HepG2 (cell line): ENCODE measurements around the gene CCDC50. TPM values are rescaled to one million over a fixed set of nuclear protein-coding genes. Genes with fewer than 3 reads are reported as not detected.

Source experiments
- CHCHD3 ChIP-seq: sonication (generic); formaldehyde crosslinking; IDR thresholded peaks from 2 replicates; pipeline ENCODE4 v1.8.0; 2022; ENCODE audit warnings: mild to moderate bottlenecking, missing genetic modification reagents, moderate library complexity
- FUBP1 ChIP-seq: sonication (generic); formaldehyde crosslinking; IDR thresholded peaks from 2 replicates; pipeline ENCODE4 v1.5.1; 2020; ENCODE audit warnings: missing genetic modification reagents, mild to moderate bottlenecking, borderline replicate concordance
- HNRNPH1 ChIP-seq: fragments of 200-400 bp; formaldehyde crosslinking; optimal IDR thresholded peaks from 2 replicates; pipeline ENCODE3; 2017; ENCODE audit warnings: mild to moderate bottlenecking, low read depth, low read length
- HNRNPK ChIP-seq: fragments of 200-400 bp; formaldehyde crosslinking; IDR thresholded peaks from 2 replicates; pipeline ENCODE4 v1.6.1; 2018; ENCODE audit warnings: low read length, low read depth, moderate library complexity, mild to moderate bottlenecking; ENCODE audit not compliant: poor library complexity, severe bottlenecking
- SPEN ChIP-seq: sonication (generic); formaldehyde crosslinking; IDR thresholded peaks from 2 replicates; pipeline ENCODE4 v1.5.1; 2020; ENCODE audit warnings: low read depth, mild to moderate bottlenecking, missing genetic modification reagents
- TGIF2 ChIP-seq: IDR thresholded peaks from 2 replicates; pipeline ENCODE4 v1.6.1; 2016; ENCODE audit warnings: control low read depth, missing compliant biosample characterization
- ZNF20 ChIP-seq: sonication (generic); formaldehyde crosslinking; IDR thresholded peaks from 2 replicates; pipeline ENCODE4 v1.4.0; 2020; ENCODE audit warnings: mild to moderate bottlenecking, moderate library complexity, missing genetic modification reagents
- ZNF3 ChIP-seq: IDR thresholded peaks from 2 replicates; pipeline ENCODE4 v1.7.0; 2017; ENCODE audit warnings: inconsistent platforms
- ZNF614 ChIP-seq: IDR thresholded peaks from 2 replicates; pipeline ENCODE4 v1.6.1; 2018; ENCODE audit warnings: missing biosample characterization, missing genetic modification reagents, inconsistent platforms, borderline replicate concordance
- ZNF629 ChIP-seq: sonication (generic); formaldehyde crosslinking; conservative IDR thresholded peaks from 2 replicates; pipeline ENCODE4 v1.5.0; 2020; ENCODE audit warnings: missing genetic modification reagents
- ZNF839 ChIP-seq: sonication (generic); formaldehyde crosslinking; IDR thresholded peaks from 2 replicates; pipeline ENCODE4 v1.4.0; 2020; ENCODE audit warnings: missing genetic modification reagents, mild to moderate bottlenecking, borderline replicate concordance
- ZSCAN29 ChIP-seq: sonication (generic); formaldehyde crosslinking; conservative IDR thresholded peaks from 2 replicates; pipeline ENCODE4 v1.4.0; 2020; ENCODE audit warnings: mild to moderate bottlenecking, missing genetic modification reagents
- polyA plus RNA-seq, 8 experiments: library from polyadenylated mRNA; depleted of rRNA in 3 of 8; stranded (reverse) in 7 of 8; unstranded in 1 of 8; fragments of >200 nt; fragmentation: Illumina TruSeq in 4 of 8; extraction: Trizol in 4 of 8; gene quantifications; 2 replicates each; pipeline versions ENCODE4 v1.2.1 to v1.2.3, GENCODE V29; 2011 to 2016; ENCODE audit warnings: low read depth in 4 of 8, missing spikeins in 1 of 8, mixed read lengths in 1 of 8; ENCODE audit not compliant: insufficient read depth in 1 of 8
- total RNA-seq, 5 experiments: library from RNA; depleted of rRNA; stranded (reverse); fragments of >200 nt; fragmentation: Illumina TruSeq; extraction: Trizol; gene quantifications; 2 replicates each; pipeline ENCODE4 v1.2.3, GENCODE V29; 2016; ENCODE audit warnings: low read depth in 1 of 5
- TF ChIP-seq, protein P1 (sequence below): sonication (generic); formaldehyde crosslinking; IDR thresholded peaks from 2 replicates; pipeline ENCODE4 v1.9.0; 2021; ENCODE audit warnings: missing genetic modification reagents, mild to moderate bottlenecking, borderline replicate concordance
- TF ChIP-seq, protein P2 (sequence below): sonication (generic); formaldehyde crosslinking; IDR thresholded peaks from 2 replicates; pipeline ENCODE4 v1.4.0; 2020; ENCODE audit warnings: low read depth, missing genetic modification reagents
- TF ChIP-seq, protein P3 (sequence below): sonication (generic); formaldehyde crosslinking; IDR thresholded peaks from 2 replicates; pipeline ENCODE4 v1.5.1; 2020; ENCODE audit warnings: mild to moderate bottlenecking, missing genetic modification reagents, moderate library complexity

CCDC50 gene
- total and polyA plus RNA-seq, 2 of the 13 experiments (the other 11 are each of a cell fraction or from before 2014, with no cell fraction given) = 47.6 to 66.4 TPM

- TF ChIP-seq, protein P1, sequence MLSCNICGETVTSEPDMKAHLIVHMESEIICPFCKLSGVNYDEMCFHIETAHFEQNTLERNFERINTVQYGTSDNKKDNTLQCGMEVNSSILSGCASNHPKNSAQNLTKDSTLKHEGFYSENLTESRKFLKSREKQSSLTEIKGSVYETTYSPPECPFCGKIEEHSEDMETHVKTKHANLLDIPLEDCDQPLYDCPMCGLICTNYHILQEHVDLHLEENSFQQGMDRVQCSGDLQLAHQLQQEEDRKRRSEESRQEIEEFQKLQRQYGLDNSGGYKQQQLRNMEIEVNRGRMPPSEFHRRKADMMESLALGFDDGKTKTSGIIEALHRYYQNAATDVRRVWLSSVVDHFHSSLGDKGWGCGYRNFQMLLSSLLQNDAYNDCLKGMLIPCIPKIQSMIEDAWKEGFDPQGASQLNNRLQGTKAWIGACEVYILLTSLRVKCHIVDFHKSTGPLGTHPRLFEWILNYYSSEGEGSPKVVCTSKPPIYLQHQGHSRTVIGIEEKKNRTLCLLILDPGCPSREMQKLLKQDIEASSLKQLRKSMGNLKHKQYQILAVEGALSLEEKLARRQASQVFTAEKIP = no peak
- TF ChIP-seq ZNF20 (CRISPR knock-in tag) = 0 out of 2 replicates have a peak, but pooled peaks have one; percentile 51
- TF ChIP-seq HNRNPH1 = no peak
- TF ChIP-seq, protein P2, sequence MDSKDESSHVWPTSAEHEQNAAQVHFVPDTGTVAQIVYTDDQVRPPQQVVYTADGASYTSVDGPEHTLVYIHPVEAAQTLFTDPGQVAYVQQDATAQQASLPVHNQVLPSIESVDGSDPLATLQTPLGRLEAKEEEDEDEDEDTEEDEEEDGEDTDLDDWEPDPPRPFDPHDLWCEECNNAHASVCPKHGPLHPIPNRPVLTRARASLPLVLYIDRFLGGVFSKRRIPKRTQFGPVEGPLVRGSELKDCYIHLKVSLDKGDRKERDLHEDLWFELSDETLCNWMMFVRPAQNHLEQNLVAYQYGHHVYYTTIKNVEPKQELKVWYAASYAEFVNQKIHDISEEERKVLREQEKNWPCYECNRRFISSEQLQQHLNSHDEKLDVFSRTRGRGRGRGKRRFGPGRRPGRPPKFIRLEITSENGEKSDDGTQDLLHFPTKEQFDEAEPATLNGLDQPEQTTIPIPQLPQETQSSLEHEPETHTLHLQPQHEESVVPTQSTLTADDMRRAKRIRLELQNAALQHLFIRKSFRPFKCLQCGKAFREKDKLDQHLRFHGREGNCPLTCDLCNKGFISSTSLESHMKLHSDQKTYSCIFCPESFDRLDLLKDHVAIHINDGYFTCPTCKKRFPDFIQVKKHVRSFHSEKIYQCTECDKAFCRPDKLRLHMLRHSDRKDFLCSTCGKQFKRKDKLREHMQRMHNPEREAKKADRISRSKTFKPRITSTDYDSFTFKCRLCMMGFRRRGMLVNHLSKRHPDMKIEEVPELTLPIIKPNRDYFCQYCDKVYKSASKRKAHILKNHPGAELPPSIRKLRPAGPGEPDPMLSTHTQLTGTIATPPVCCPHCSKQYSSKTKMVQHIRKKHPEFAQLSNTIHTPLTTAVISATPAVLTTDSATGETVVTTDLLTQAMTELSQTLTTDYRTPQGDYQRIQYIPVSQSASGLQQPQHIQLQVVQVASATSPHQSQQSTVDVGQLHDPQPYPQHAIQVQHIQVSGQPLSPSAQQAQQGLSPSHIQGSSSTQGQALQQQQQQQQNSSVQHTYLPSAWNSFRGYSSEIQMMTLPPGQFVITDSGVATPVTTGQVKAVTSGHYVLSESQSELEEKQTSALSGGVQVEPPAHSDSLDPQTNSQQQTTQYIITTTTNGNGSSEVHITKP (CRISPR knock-in tag) = peak; percentile 73; the same call in 1 of the 2 replicates
- TF ChIP-seq, protein P3, sequence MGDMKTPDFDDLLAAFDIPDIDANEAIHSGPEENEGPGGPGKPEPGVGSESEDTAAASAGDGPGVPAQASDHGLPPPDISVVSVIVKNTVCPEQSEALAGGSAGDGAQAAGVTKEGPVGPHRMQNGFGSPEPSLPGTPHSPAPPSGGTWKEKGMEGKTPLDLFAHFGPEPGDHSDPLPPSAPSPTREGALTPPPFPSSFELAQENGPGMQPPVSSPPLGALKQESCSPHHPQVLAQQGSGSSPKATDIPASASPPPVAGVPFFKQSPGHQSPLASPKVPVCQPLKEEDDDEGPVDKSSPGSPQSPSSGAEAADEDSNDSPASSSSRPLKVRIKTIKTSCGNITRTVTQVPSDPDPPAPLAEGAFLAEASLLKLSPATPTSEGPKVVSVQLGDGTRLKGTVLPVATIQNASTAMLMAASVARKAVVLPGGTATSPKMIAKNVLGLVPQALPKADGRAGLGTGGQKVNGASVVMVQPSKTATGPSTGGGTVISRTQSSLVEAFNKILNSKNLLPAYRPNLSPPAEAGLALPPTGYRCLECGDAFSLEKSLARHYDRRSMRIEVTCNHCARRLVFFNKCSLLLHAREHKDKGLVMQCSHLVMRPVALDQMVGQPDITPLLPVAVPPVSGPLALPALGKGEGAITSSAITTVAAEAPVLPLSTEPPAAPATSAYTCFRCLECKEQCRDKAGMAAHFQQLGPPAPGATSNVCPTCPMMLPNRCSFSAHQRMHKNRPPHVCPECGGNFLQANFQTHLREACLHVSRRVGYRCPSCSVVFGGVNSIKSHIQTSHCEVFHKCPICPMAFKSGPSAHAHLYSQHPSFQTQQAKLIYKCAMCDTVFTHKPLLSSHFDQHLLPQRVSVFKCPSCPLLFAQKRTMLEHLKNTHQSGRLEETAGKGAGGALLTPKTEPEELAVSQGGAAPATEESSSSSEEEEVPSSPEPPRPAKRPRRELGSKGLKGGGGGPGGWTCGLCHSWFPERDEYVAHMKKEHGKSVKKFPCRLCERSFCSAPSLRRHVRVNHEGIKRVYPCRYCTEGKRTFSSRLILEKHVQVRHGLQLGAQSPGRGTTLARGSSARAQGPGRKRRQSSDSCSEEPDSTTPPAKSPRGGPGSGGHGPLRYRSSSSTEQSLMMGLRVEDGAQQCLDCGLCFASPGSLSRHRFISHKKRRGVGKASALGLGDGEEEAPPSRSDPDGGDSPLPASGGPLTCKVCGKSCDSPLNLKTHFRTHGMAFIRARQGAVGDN (CRISPR knock-in tag) = peak; percentile 94
- TF ChIP-seq ZNF839 = no peak; the same call in 1 of the 2 replicates
- no peak for TF ChIP-seq FUBP1 (CRISPR knock-in tag)
- TF ChIP-seq SPEN (CRISPR knock-in tag) = peak; percentile 85
- TF ChIP-seq TGIF2 (CRISPR knock-in tag) = no peak
- no peak for TF ChIP-seq ZNF3 (CRISPR knock-in tag)
- TF ChIP-seq ZNF614 (CRISPR knock-in tag) = peak; percentile 67; the same call in 1 of the 2 replicates
- no peak for TF ChIP-seq CHCHD3 (CRISPR knock-in tag)
- peak; percentile 92 for TF ChIP-seq ZSCAN29 (CRISPR knock-in tag)
- no peak for TF ChIP-seq ZNF629
- peak; percentile 76 for TF ChIP-seq HNRNPK
These were observed at the start of gene CCDC50 (continued) for GRCh38 chr3:191328962-191329653.
